Bone marrow (tissue), 2 donors: ENCODE results near the gene TGM4.

Source experiments
- DNase-seq, 2 donors: peaks; one replicate each; lab custom pipeline; 2025; lab: John Stamatoyannopoulos, UW

TGM4 gene

GRCh38 chr3:44880284-44880683 lies 5.9 kb downstream of the TGM4 start:
- no peak for DNase-seq

- DNase-seq, result no peak
These were observed 9.0 kb downstream of the TGM4 start for GRCh38 chr3:44883213-44883955.

GRCh38 chr3:44883999-44884431 lies 9.6 kb downstream of the TGM4 start:
- DNase-seq, result no peak

GRCh38 chr3:44885618-44886017 lies 11.2 kb downstream of the TGM4 start:
- no peak for DNase-seq

GRCh38 chr3:44886561-44886960 lies 12.2 kb downstream of the TGM4 start:
- DNase-seq, result no peak

GRCh38 chr3:44887101-44887500 lies 12.7 kb downstream of the TGM4 start:
- no peak for DNase-seq

GRCh38 chr3:44890258-44890657 lies 15.8 kb downstream of the TGM4 start:
- DNase-seq, result no peak

- no peak for DNase-seq
These were observed 16.4 kb downstream of the TGM4 start for GRCh38 chr3:44890852-44891251.

- no peak for DNase-seq
These were observed 18.3 kb downstream of the TGM4 start for GRCh38 chr3:44892689-44893088.

GRCh38 chr3:44893097-44893496 lies 18.7 kb downstream of the TGM4 start:
- no peak for DNase-seq

GRCh38 chr3:44894485-44894884 lies 20.1 kb downstream of the TGM4 start:
- DNase-seq, result no peak

GRCh38 chr3:44896440-44896839 lies 22.0 kb downstream of the TGM4 start:
- no peak for DNase-seq

GRCh38 chr3:44899683-44900367 lies 25.4 kb downstream of the TGM4 start:
- DNase-seq, result no peak

GRCh38 chr3:44902628-44903027 lies 28.2 kb downstream of the TGM4 start:
- no peak for DNase-seq

- DNase-seq, result no peak
These were observed 28.9 kb downstream of the TGM4 start for GRCh38 chr3:44903314-44903713.

- no peak for DNase-seq
These were observed 29.3 kb downstream of the TGM4 start for GRCh38 chr3:44903751-44904150.

- DNase-seq, result no peak
These were observed 31.2 kb downstream of the TGM4 start for GRCh38 chr3:44905446-44906157.

- no peak for DNase-seq
These were observed 32.6 kb downstream of the TGM4 start for GRCh38 chr3:44906997-44907396.

GRCh38 chr3:44907612-44908011 lies 33.2 kb downstream of the TGM4 start:
- no peak for DNase-seq

- DNase-seq, result no peak
These were observed 34.7 kb downstream of the TGM4 start for GRCh38 chr3:44909063-44909462.

GRCh38 chr3:44910693-44911092 lies 36.3 kb downstream of the TGM4 start:
- DNase-seq, result no peak

GRCh38 chr3:44913868-44914468 lies 39.6 kb downstream of the TGM4 start:
- DNase-seq, result peak; percentile 12 to 20

- no peak for DNase-seq
These were observed 40.5 kb downstream of the TGM4 start for GRCh38 chr3:44914936-44915335.
